PC-3 (cell line): ENCODE data around the gene FZD10. TPM values are rescaled to one million over a fixed set of nuclear protein-coding genes. Genes with fewer than 3 reads are reported as not detected.

Source experiments
- ATAC-seq: fragments of 200-7000 bp; cut with Tn5 transposase; 2 replicates; pipeline ENCODE4 v1.9.1; 2020; ENCODE audit warnings: mild to moderate bottlenecking, moderate library complexity
- BruUV-seq: library from RNA; stranded (reverse); fragments of 400-500 nt; replicated peaks from 2 replicates; lab custom pipeline; 2021; lab: Mats Ljungman, UMichigan
- CTCF ChIA-PET: fragments of 300-600 bp; sonication (Branson Sonifier 250); formaldehyde crosslinking; loops from one replicate; lab custom pipeline; 2022; ENCODE audit warnings: antibody characterized with exemption; lab: Charles Lee
- POLR2A ChIA-PET: fragments of 300-600 bp; sonication (Branson Sonifier 250); formaldehyde crosslinking; loops from one replicate; lab custom pipeline; 2022; ENCODE audit warnings: antibody characterized with exemption; ENCODE audit not compliant: unreplicated experiment; lab: Charles Lee
- DNase-seq: peaks from one replicate; pipeline ENCODE4 v3.0.0-alpha.2; 2015
- H2AFZ ChIP-seq: fragments of 300-600 bp; sonication (generic); 2 replicates; pipeline ENCODE4 v1.6.0; 2016; ENCODE audit warnings: antibody characterized with exemption, low read length
- H3F3A ChIP-seq: fragments of 300-600 bp; sonication (generic); one replicate; pipeline ENCODE4 v1.6.0; 2017; ENCODE audit warnings: antibody characterized with exemption, low read length, control low read depth, mild to moderate bottlenecking; ENCODE audit not compliant: unreplicated experiment
- H3K27ac ChIP-seq: fragments of 300-600 bp; sonication (generic); 2 replicates; pipeline ENCODE4 v1.5.1; 2016; ENCODE audit warnings: mild to moderate bottlenecking, low read length
- H3K27me3 ChIP-seq: fragments of 300-600 bp; sonication (generic); 2 replicates; pipeline ENCODE4 v1.6.1; 2016; ENCODE audit warnings: low read length, mixed read lengths
- H3K36me3 ChIP-seq: fragments of 300-600 bp; sonication (generic); 2 replicates; pipeline ENCODE4 v1.6.1; 2016; ENCODE audit warnings: low read depth, mixed run types, low read length, mixed read lengths
- H3K4me1 ChIP-seq: fragments of 300-600 bp; sonication (generic); 2 replicates; pipeline ENCODE4 v1.5.1; 2016; ENCODE audit warnings: low read length; ENCODE audit not compliant: insufficient read depth
- H3K4me2 ChIP-seq: fragments of 300-600 bp; sonication (generic); 2 replicates; pipeline ENCODE4 v1.6.0; 2016; ENCODE audit warnings: low read length
- H3K4me3 ChIP-seq: fragments of 300-600 bp; sonication (generic); 2 replicates; pipeline ENCODE4 v1.5.1; 2016; ENCODE audit warnings: mild to moderate bottlenecking, low read length, mixed read lengths
- H3K79me2 ChIP-seq: fragments of 300-600 bp; sonication (generic); 2 replicates; pipeline ENCODE4 v1.6.1; 2017; ENCODE audit warnings: low read length, mixed read lengths
- H3K9ac ChIP-seq: fragments of 300-600 bp; sonication (generic); 2 replicates; pipeline ENCODE4 v1.6.0; 2016; ENCODE audit warnings: mild to moderate bottlenecking, low read length
- H3K9me2 ChIP-seq: fragments of 300-600 bp; sonication (generic); replicated peaks from 2 replicates; pipeline ENCODE4 v1.6.1; 2016; ENCODE audit warnings: mixed run types, low read length, mixed read lengths
- H3K9me3 ChIP-seq: fragments of 300-600 bp; sonication (generic); 2 replicates; pipeline ENCODE4 v1.6.1; 2016; ENCODE audit warnings: low read length, mixed read lengths
- H4K20me1 ChIP-seq: fragments of 300-600 bp; sonication (generic); 2 replicates; pipeline ENCODE4 v1.6.1; 2016; ENCODE audit warnings: low read length, mixed read lengths
- EZH2 ChIP-seq: fragments of 300-600 bp; sonication (generic); IDR thresholded peaks from one replicate; pipeline ENCODE4 v1.6.1; 2017; ENCODE audit warnings: antibody characterized with exemption, mild to moderate bottlenecking, low read length; ENCODE audit not compliant: unreplicated experiment
- EZH2phosphoT487 ChIP-seq: fragments of 300-600 bp; sonication (generic); IDR thresholded peaks from 2 replicates; pipeline ENCODE4 v1.6.1; 2018; ENCODE audit warnings: mild to moderate bottlenecking, antibody characterized with exemption, low read length, borderline replicate concordance
- intact Hi-C: fragments of 100-400 bp; cut with micrococcal nuclease; formaldehyde crosslinking; loops from 2 replicates; pipeline ENCODE4 v1.9.0; 2023
- total RNA-seq: library from RNA; depleted of rRNA; stranded (reverse); fragments of >200 nt; gene quantifications from 2 replicates; pipeline ENCODE4 v1.2.3, GENCODE V29; 2014
- TF ChIP-seq, protein P1 (sequence below): fragments of 300-600 bp; sonication (generic); conservative IDR thresholded peaks from 2 replicates; pipeline ENCODE4 v1.5.1; 2017; ENCODE audit warnings: antibody characterized with exemption, low read depth, mild to moderate bottlenecking, low read length

Gene FZD10
- total RNA-seq, 1 experiment from 2014 or later, result not detected

DNA sequence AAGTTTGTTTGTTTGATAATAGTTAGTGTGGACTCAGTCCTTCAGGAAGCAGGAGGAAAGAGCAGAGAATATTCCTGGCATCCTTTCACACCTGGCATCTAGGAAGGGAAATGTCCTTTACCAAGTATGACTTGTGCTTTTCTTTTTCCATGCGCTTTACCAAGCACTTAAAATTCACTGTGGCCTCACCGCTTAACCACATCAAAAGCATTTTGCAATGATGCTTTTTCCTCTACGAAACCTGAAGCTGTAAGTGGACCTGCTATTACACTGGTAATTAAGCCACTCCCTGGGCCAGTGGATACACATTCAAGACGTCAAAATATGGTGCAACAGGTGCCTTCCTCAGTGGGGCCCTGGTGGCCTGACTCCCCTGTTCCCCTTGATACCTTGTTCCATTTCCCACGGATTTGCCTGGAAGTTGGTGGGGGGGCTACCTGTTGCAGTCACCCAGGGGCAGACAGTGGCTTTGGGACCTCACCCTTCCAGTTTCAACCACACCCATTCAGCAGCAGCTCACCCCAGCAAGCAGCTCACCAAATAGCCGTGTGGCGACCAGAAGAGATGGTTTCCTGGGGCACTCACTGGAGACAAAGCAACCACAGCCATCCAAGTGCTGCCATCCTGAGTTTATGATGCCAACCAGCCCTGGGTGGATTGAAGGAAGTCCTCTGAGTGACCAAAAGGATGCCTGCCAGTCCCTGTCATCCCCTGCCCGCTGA is 14.2 kb upstream of the FZD10 start:
- no peaks in the 10 kb centered on the region for H3K9me3 ChIP-seq
- ChIA-PET POLR2A (no interaction called here), CTCF (no interaction called here)
- H3K4me1 ChIP-seq, result no peaks in the 10 kb centered on the region
- H3K79me2 ChIP-seq, result no peaks in the 10 kb centered on the region
- no peak overlapping the region for H3K27ac ChIP-seq
- peaks cover 38% of the 10 kb centered on the region for H3K27me3 ChIP-seq
- TF ChIP-seq, protein P1, sequence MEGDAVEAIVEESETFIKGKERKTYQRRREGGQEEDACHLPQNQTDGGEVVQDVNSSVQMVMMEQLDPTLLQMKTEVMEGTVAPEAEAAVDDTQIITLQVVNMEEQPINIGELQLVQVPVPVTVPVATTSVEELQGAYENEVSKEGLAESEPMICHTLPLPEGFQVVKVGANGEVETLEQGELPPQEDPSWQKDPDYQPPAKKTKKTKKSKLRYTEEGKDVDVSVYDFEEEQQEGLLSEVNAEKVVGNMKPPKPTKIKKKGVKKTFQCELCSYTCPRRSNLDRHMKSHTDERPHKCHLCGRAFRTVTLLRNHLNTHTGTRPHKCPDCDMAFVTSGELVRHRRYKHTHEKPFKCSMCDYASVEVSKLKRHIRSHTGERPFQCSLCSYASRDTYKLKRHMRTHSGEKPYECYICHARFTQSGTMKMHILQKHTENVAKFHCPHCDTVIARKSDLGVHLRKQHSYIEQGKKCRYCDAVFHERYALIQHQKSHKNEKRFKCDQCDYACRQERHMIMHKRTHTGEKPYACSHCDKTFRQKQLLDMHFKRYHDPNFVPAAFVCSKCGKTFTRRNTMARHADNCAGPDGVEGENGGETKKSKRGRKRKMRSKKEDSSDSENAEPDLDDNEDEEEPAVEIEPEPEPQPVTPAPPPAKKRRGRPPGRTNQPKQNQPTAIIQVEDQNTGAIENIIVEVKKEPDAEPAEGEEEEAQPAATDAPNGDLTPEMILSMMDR, result no peak
- TF ChIP-seq EZH2 (no peak), EZH2phosphoT487 (no peak)
- DNase-seq (no peak), ATAC-seq (no peak)
- no peak overlapping the region for H3K9ac ChIP-seq
- H4K20me1 ChIP-seq, result no peaks in the 10 kb centered on the region
- H3K4me3 ChIP-seq, result no peak overlapping the region
- no TSS peak for BruUV-seq
- no peaks in the 10 kb centered on the region for H3K9me2 ChIP-seq
- intact Hi-C loops, result no loop called here
- no peak overlapping the region for H3K4me2 ChIP-seq
- no peak overlapping the region for H2AFZ ChIP-seq
- H3K36me3 ChIP-seq, result no peaks in the 10 kb centered on the region
- no peaks in the 10 kb centered on the region for H3F3A ChIP-seq

DNA sequence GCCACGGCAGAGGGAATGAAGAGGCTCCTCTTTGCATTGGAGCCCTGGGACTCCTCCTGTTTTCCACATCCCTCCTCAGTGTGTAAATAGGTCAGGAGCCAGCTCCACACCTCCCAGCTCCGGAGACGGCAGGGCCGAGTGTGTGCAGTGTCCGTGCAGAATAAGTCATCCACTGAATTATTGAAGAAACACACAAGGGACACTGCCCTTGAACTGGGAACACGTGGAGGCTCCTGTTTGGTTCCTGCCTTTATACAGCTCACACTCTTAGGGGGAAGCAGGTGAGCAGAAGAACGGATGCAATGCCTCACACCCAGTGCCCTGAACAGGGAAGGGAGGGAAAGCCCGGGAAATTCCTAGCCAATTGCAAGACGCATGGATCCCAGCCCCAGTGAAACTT is 10.4 kb upstream of the FZD10 start:
- ChIA-PET CTCF (no interaction called here), POLR2A (no interaction called here)
- intact Hi-C loops, result no loop called here
- Histone ChIP-seq H3K79me2 (no peaks in the 10 kb centered on the region), H2AFZ (no peak overlapping the region), H3K9me3 (no peaks in the 10 kb centered on the region), H3K36me3 (no peaks in the 10 kb centered on the region), H3K9ac (no peak overlapping the region), H3K27me3 (peaks cover 8% of the 10 kb centered on the region), H3K4me3 (no peak overlapping the region), H3K4me2 (no peak overlapping the region), H3K4me1 (no peaks in the 10 kb centered on the region), H3K9me2 (no peaks in the 10 kb centered on the region), H3F3A (no peaks in the 10 kb centered on the region), H4K20me1 (no peaks in the 10 kb centered on the region), H3K27ac (no peak overlapping the region)
- DNase-seq, result no peak
- TF ChIP-seq EZH2phosphoT487 (no peak), EZH2 (no peak)
- TF ChIP-seq, protein P1, result no peak
- no TSS peak for BruUV-seq
- no peak for ATAC-seq

DNA sequence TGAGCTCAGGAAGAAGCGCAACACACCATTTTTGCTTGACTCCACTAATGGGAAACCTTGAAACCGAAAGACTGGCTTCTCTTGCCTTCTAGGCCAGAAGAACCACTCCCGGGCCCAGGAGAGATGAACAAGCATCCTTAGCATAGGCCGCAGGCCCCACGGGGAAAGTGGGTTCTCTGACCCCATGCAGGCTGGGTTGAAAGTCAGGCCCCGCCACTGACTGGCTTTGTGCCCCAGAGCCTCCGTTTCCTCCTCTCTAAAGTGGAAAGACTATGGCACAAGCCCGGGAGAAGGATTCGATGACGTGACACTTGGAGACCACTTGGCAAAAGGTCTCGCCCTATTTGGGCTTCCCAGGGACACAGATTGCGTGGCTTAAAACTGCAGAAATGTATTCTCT is 9.9 kb upstream of the FZD10 start:
- no peak overlapping the region for H3K4me2 ChIP-seq
- TF ChIP-seq EZH2, result no peak
- TF ChIP-seq EZH2phosphoT487, result no peak
- TF ChIP-seq, protein P1, result no peak
- H3K4me1 ChIP-seq, result no peaks in the 10 kb centered on the region
- H3F3A ChIP-seq, result no peaks in the 10 kb centered on the region
- H3K27me3 ChIP-seq, result 0 out of 2 replicates have a peak, but pooled peaks cover 9% of the 10 kb centered on the region
- ChIA-PET POLR2A (no interaction called here), CTCF (no interaction called here)
- no peak overlapping the region for H3K4me3 ChIP-seq
- no peak overlapping the region for H3K9ac ChIP-seq
- H3K9me3 ChIP-seq, result no peaks in the 10 kb centered on the region
- intact Hi-C loops, result no loop called here
- no TSS peak for BruUV-seq
- no peaks in the 10 kb centered on the region for H4K20me1 ChIP-seq
- no peaks in the 10 kb centered on the region for H3K36me3 ChIP-seq
- no peak overlapping the region for H2AFZ ChIP-seq
- no peaks in the 10 kb centered on the region for H3K79me2 ChIP-seq
- ATAC-seq (no peak), DNase-seq (no peak)
- no peaks in the 10 kb centered on the region for H3K9me2 ChIP-seq
- H3K27ac ChIP-seq, result no peak overlapping the region
